Liver (tissue), 9 donors: ENCODE results near the gene ITPKB. TPM values are rescaled to one million over a fixed set of nuclear protein-coding genes. Genes with fewer than 3 reads are reported as not detected.

Experiments used
- DNase-seq: peaks from one replicate; pipeline ENCODE4 v3.0.0-alpha.2; 2017; ENCODE audit warnings: low spot score
- H3K27ac ChIP-seq, 2 donors: one replicate each; pipeline ENCODE4 v1.7.0; 2013; ENCODE audit warnings: inconsistent platforms in 2 of 2, low read length in 2 of 2, control low read depth in 1 of 2, low read depth in 1 of 2, mild to moderate bottlenecking in 1 of 2
- H3K27me3 ChIP-seq, 4 donors: one replicate each; pipeline versions ENCODE4 v1.6.1 to v1.7.0; 2013; ENCODE audit warnings: low read length in 3 of 4, inconsistent platforms in 1 of 4, mild to moderate bottlenecking in 1 of 4, moderate library complexity in 1 of 4; ENCODE audit not compliant: control insufficient read depth in 4 of 4, insufficient read depth in 4 of 4
- H3K36me3 ChIP-seq, 4 donors: one replicate each; pipeline versions ENCODE4 v1.6.1 to v1.7.0; 2013; ENCODE audit warnings: low read length in 3 of 4, mild to moderate bottlenecking in 3 of 4, low read depth in 1 of 4, moderate library complexity in 1 of 4; ENCODE audit not compliant: control insufficient read depth in 4 of 4, insufficient read depth in 3 of 4
- H3K4me1 ChIP-seq, 4 donors: one replicate each; pipeline versions ENCODE4 v1.6.1 to v1.7.0; 2013; ENCODE audit warnings: low read length in 3 of 4, mild to moderate bottlenecking in 3 of 4, moderate library complexity in 1 of 4; ENCODE audit not compliant: control insufficient read depth in 4 of 4, insufficient read depth in 4 of 4
- H3K4me3 ChIP-seq, 3 donors: one replicate each; pipeline versions ENCODE4 v1.6.1 to v1.7.0; 2013; ENCODE audit warnings: low read length in 3 of 3, control low read depth in 1 of 3, low read depth in 1 of 3, mild to moderate bottlenecking in 1 of 3
- H3K9ac ChIP-seq, 2 donors: one replicate each; pipeline ENCODE4 v1.7.0; 2013; ENCODE audit warnings: low read length in 2 of 2, mild to moderate bottlenecking in 2 of 2, moderate library complexity in 2 of 2, control low read depth in 1 of 2, low read depth in 1 of 2
- H3K9me3 ChIP-seq, 4 donors: one replicate each; pipeline versions ENCODE4 v1.6.1 to v1.7.0; 2013; ENCODE audit warnings: low read length in 3 of 4; ENCODE audit not compliant: control insufficient read depth in 4 of 4
- ATF3 ChIP-seq: IDR thresholded peaks from 2 replicates; pipeline ENCODE4 v1.6.1; 2016; ENCODE audit warnings: antibody characterized with exemption
- CTCF ChIP-seq: fragments of 150-350 bp; IDR thresholded peaks from 2 replicates; pipeline ENCODE4 v1.5.1; 2017; ENCODE audit warnings: improper control_type of control experiment, low read depth, low read length; ENCODE audit not compliant: missing input control
- EGR1 ChIP-seq, 2 donors: IDR thresholded peaks; 2 replicates each; pipeline ENCODE4 v1.6.1; 2016 to 2018; ENCODE audit warnings: antibody characterized with exemption in 2 of 2, low read depth in 2 of 2
- FOXA1 ChIP-seq: IDR thresholded peaks from 2 replicates; pipeline ENCODE4 v1.6.1; 2016; ENCODE audit warnings: antibody characterized with exemption
- FOXA2 ChIP-seq: IDR thresholded peaks from 2 replicates; pipeline ENCODE4 v1.6.1; 2016; ENCODE audit warnings: antibody characterized with exemption
- HNF4A ChIP-seq, 2 donors: conservative IDR thresholded peaks; 2 replicates each; pipeline ENCODE4 v1.6.1; 2016; ENCODE audit warnings: antibody characterized with exemption in 2 of 2, mild to moderate bottlenecking in 2 of 2
- HNF4G ChIP-seq: IDR thresholded peaks from 2 replicates; pipeline ENCODE4 v1.6.1; 2016; ENCODE audit warnings: antibody characterized with exemption
- JUND ChIP-seq, 2 donors: IDR thresholded peaks; 2 replicates each; pipeline ENCODE4 v1.6.1; 2016; ENCODE audit warnings: antibody characterized with exemption in 2 of 2
- NR2F2 ChIP-seq: IDR thresholded peaks from 2 replicates; pipeline ENCODE4 v1.6.1; 2016; ENCODE audit warnings: antibody characterized with exemption
- RAD21 ChIP-seq, 2 donors: IDR thresholded peaks; 2 replicates each; pipeline ENCODE4 v1.6.1; 2016; ENCODE audit warnings: antibody characterized with exemption in 2 of 2, mild to moderate bottlenecking in 2 of 2
- RXRA ChIP-seq, 2 donors: IDR thresholded peaks; 2 replicates each; pipeline ENCODE4 v1.6.1; 2017 to 2018; ENCODE audit warnings: antibody characterized with exemption in 2 of 2, mild to moderate bottlenecking in 1 of 2
- SP1 ChIP-seq: IDR thresholded peaks from 2 replicates; pipeline ENCODE4 v1.6.1; 2018; ENCODE audit warnings: antibody characterized with exemption, mild to moderate bottlenecking
- TAF1 ChIP-seq: conservative IDR thresholded peaks from 2 replicates; pipeline ENCODE4 v1.6.1; 2016; ENCODE audit warnings: antibody characterized with exemption, mild to moderate bottlenecking
- YY1 ChIP-seq: IDR thresholded peaks from 2 replicates; pipeline ENCODE4 v1.6.1; 2016; ENCODE audit warnings: antibody characterized with exemption, mild to moderate bottlenecking
- ZBTB33 ChIP-seq: IDR thresholded peaks from 2 replicates; pipeline ENCODE4 v1.6.1; 2016; ENCODE audit warnings: antibody characterized with exemption
- WGBS: extraction: QIAGEN DNeasy Blood & Tissue Kit; methylation state at CpG from one replicate; pipeline ENCODE4 v1.1.7; 2013; 5-methylcytosine and 5-hydroxymethylcytosine counted together
- polyA plus RNA-seq, 2 donors: library from polyadenylated mRNA; stranded (reverse) in 1 of 2; unstranded in 1 of 2; fragments of 200-250 nt in 1 of 2; fragments of >200 nt in 1 of 2; fragmentation: Nextera tagmentation in 1 of 2; extraction: Ambion mirVana in 1 of 2; gene quantifications; one replicate each; pipeline versions ENCODE4 v1.2.1 to v1.2.3, GENCODE V29; 2013 to 2015
- total RNA-seq, 2 donors: library from RNA; depleted of rRNA; stranded (reverse); fragments of >200 nt; gene quantifications; one replicate each; pipeline ENCODE4 v1.2.3, GENCODE V29; 2014
- TF ChIP-seq, protein P1 (sequence below): IDR thresholded peaks from 2 replicates; pipeline ENCODE4 v1.6.1; 2016; ENCODE audit warnings: antibody characterized with exemption
- donor health status: healthy.
- donor health status: healthy.
- donor health status: healthy.
- donor health status: healthy.
- donor health status: healthy.

ITPKB gene
- total and polyA plus RNA-seq, 4 donors = 0.61 to 5.8 (median 3.7) TPM

GRCh38 chr1:226662642-226663326, 76.3 kb downstream of the ITPKB start:
- no peaks in the 10 kb centered on the region for H3K36me3 ChIP-seq
- no peaks in the 10 kb centered on the region for H3K27me3 ChIP-seq
- H3K4me3 ChIP-seq = no peak overlapping the region
- TF ChIP-seq, protein P1, sequence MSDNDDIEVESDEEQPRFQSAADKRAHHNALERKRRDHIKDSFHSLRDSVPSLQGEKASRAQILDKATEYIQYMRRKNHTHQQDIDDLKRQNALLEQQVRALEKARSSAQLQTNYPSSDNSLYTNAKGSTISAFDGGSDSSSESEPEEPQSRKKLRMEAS = no peak
- TF ChIP-seq FOXA2 (no peak), HNF4A (conservative IDR thresholded peaks at IDR 0.05) (no peak), SP1 (peak; percentile 42), JUND (IDR thresholded peaks at IDR 0.05) (peak; percentile 87 to 91), RXRA (IDR thresholded peaks at IDR 0.05) (peak in 1 of 2 donors; percentile 54), TAF1 (no peak)
- peak overlapping the region; percentile 73 to 74 for H3K27ac ChIP-seq
- DNase-seq = no peak
- H3K9me3 ChIP-seq = no peaks in the 10 kb centered on the region
- WGBS = 62% methylated on average over 13 of the region's 13 CpGs
- peak overlapping the region in 1 of 2 donors; percentile 12 for H3K9ac ChIP-seq
- H3K4me1 ChIP-seq = peaks cover 0 to 11% (median 1%) of the 10 kb centered on the region in 4 donors

GRCh38 chr1:226661965-226662364, 77.1 kb downstream of the ITPKB start:
- no peak for DNase-seq
- H3K36me3 ChIP-seq = no peaks in the 10 kb centered on the region
- peaks cover 0 to 11% (median 1%) of the 10 kb centered on the region in 4 donors for H3K4me1 ChIP-seq
- no peak overlapping the region for H3K4me3 ChIP-seq
- WGBS = 62% methylated on average over 6 of the region's 6 CpGs
- no peak overlapping the region for H3K9ac ChIP-seq
- no peaks in the 10 kb centered on the region for H3K9me3 ChIP-seq
- TF ChIP-seq HNF4A (conservative IDR thresholded peaks at IDR 0.05) = no peak
- no peak for TF ChIP-seq ZBTB33
- no peak for TF ChIP-seq JUND (IDR thresholded peaks at IDR 0.05)
- TF ChIP-seq RXRA (IDR thresholded peaks at IDR 0.05) = no peak
- TF ChIP-seq ATF3 = no peak
- TF ChIP-seq CTCF = no peak
- TF ChIP-seq NR2F2 = no peak
- no peak for TF ChIP-seq SP1
- TF ChIP-seq HNF4G = no peak
- TF ChIP-seq FOXA1 = no peak
- TF ChIP-seq RAD21 (IDR thresholded peaks at IDR 0.05) = no peak
- no peak for TF ChIP-seq YY1
- no peak for TF ChIP-seq EGR1 (IDR thresholded peaks at IDR 0.05; ENCODE audit: low read depth in 2 of 2)
- H3K27ac ChIP-seq = peak overlapping the region; percentile 73 to 74
- no peaks in the 10 kb centered on the region for H3K27me3 ChIP-seq
